HTERT RPE-1 (cell line): ENCODE measurements around the gene SND1.

Source experiments
- in situ Hi-C: fragments of 300-500 bp; cut with MboI; formaldehyde crosslinking; loops from 4 replicates; pipeline ENCODE4 v1.14.3; 2020; ENCODE audit warnings: low sequenced_read_pairs

Gene SND1

DNA sequence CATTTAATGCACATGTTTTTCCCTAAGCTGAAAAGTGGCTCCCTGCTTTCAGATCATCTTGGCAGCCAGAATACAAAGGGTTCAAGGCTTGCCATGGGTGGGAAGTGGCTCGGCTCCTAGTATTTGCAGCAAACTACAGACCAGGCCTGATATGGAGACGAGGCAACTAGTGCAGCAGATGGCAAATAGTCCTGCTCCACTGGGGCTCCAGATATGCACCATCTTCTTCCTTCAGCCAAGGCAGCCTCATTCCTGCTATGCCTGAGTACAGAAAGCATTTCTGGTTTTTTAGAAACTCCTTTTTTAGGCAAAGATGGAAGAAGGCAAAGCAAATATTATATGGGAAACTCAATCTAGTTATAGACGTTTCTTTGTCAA is 355.3 kb downstream of the SND1 start:
- in situ Hi-C loops: no loop called here

DNA sequence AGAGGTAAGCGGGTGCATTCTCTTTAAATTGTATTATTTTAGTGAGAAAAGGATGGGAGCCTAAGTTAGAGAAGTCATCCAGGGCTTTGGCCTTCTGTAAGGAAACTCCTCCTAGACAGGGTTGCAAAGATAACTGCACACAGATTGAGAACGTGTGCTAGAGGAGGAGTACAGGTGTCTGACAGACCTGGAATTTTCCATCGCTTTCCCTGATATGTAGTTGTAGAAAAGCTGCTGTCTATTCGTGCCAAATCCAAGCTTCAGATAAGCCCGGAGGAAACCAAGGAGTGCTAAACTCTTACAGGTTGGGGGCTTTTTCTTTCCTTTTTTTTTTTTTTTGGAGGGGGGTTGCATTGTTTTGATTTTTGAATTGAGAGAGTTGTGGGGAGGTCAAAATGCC is 356.1 kb downstream of the SND1 start:
- in situ Hi-C loops: no loop called here

DNA sequence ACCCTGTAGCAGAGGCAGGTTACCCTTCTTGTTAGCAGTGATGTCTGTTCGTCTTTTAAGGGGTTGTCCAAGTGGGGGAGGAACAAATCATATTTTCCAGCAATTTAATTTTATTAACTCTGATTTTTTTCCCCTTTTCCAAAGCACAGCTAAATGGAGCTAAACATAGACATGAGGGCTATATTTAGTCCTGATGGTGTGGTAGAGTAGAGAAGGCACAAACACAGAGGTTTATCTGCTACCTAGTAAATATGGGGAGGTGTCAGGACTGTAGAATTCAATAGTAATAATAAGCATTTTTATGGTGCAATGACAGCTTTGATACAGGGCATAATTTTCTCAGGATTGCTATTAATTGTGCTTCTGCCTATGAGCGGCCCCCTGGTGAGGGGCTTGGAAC is 356.8 kb downstream of the SND1 start:
- in situ Hi-C loops: no loop called here

DNA sequence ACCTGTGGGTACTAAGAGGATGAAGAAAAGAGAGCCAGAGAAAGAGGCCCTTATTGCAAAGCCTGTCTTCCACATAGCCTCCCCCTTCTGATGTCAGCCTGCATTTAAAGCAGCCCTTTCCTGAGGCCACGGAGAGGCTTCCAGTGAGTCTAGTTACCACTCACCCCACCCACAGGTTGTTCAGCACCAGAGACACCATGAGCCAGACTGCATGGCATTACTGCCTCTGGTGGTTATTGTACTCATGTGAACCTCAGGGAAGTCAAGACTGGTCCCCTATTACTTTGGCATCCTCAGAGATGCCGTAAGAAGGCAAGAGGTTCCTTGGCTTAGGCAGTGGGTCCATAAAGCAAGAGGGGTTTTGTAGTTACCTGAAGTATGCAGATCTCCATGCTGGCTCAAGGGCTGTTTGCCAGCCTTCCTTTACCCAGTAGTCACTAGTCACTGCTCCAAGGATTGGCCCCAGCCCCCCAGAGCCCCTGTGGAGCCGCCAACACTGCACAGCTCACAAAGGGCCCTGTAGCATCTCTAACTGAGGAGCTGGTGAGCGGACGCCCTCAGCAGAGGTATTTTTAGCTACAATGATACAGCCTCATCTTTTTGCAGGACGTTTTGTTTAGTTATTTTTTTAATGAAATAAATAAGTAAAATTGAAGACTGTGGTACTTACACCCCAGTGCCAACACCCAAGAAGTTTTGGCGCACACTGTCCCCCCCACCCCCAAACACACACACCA is 358.6 kb downstream of the SND1 start:
- in situ Hi-C loops: no loop called here

DNA sequence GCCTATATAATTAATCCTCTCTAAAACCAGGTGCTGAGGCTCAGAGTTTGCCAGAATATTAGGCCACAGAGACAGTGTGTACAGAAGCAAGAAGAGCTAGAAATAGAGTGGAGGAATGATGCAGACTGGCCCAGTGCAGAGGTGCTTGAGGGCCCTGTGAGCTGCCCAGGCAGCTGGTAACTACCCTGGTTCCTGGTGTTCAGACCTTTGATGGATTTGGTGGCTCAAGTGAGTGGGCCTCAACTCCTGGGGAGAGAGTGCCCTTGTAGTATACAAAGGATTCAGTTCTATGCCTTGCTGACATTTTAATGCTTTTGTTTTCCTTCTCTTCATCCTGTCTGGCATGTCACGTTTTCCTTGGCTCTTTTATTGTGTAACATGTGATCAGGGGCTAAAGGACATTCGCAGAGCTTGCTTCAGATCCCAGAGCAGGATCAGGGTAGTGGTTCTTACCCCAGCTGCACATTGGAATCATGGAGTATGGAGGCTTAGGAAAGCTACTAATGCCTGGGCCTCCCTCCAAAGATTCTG is 359.2 kb downstream of the SND1 start:
- in situ Hi-C loops: no loop called here

DNA sequence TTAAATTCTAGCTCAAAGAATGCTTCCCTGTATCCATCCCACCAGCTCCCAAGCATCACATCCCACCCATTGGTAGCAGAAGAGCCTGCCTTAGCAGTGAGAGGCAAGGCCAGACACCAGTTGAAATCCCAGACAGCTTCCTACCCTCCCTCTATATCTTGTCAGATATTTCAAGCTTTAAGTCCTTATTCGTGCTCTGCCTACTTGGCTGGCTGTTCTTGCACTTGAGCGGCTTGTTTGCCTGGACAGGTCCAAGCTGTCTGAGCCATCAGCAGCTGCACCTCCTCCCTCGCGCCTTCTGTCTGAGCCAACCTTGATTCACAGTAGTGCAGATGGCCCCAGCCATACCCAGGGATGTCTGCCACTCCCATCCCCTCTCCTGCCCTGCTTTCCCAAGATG is 362.8 kb downstream of the SND1 start:
- in situ Hi-C loops: no loop called here

DNA sequence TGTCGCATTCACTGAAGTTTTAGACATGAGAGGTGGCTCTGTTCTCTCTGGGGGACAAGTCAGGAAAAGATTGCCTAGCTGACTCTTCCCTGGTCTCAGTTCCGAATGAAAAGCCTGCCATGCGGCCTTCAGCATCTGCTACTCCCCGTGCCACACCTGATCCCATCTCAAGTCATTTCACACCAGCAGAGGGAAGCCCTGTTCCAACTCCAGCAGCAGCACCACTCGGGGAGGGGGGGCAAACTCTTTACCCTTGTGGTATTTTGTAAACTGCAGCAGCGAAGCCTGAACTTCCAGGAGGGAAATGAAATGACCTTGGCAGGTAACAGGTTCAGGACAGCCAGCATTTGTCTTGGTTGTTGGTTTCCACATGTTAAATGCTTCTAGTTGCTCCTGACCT is 365.5 kb downstream of the SND1 start:
- in situ Hi-C loops: no loop called here

DNA sequence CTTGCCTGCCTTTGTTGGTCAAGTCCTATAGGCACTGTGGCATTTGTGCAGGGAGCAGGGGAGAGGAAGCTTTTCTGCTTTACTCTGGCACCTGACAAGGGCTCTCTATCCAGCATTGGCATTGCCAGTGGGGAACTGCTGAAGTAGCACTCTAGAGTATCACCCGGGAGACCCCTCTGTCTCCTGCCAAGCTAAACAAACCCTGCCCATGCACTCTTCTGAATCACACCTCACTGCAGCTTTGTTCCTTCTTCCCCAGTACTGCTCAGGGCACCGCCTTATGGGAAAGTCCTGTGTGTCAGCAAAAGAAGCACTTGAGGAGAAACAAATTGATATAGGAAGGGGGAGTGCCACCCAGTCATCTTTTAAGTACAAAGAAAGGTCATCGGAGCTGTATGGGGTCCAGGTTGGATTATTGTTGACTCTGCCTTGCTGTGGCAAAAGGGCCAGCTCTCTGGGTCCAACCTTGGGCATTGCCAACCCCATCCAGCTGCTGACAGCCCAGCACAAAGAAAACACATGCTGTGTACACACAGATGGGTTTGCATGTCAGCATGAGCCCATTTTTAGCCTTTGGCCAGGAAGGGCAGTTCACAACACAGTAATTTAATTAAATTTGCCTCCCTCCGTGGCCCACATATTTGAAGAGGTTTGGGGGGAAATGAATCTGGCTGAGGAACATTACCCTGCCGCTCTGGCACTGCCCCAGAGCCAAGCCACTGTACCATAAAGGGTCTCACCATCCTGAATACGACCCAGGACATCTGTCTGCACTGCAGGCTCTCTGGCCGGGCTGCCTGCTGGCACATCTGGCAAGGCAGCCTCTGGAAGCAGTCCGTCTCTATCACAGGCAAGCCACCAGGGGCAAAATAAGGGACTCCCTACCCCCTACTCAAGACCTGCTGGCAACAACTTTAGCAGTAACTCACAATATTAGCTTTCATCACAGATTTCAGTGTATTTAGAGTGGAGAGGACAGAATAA is 366.2 kb downstream of the SND1 start:
- in situ Hi-C loops: no loop called here

DNA sequence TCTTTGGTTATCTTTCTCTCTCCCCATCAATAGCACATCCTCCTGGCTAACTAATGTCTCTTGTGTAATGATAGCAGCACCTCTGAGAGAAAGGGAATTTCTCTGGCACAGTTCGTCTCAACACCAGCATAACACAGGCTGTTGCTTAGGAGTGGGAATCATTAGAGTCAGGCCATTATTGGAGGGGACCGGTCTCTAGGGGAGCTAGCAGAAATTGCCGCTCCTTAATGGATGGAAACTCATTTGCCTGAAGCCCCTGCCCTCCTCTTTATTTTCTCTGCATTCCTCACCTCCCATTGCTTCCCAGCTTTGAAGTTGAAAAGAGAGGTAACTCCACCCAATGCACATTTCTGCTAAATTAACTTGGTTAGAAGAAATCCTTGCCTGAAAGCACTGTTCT is 367.3 kb downstream of the SND1 start:
- in situ Hi-C loops: no loop called here

DNA sequence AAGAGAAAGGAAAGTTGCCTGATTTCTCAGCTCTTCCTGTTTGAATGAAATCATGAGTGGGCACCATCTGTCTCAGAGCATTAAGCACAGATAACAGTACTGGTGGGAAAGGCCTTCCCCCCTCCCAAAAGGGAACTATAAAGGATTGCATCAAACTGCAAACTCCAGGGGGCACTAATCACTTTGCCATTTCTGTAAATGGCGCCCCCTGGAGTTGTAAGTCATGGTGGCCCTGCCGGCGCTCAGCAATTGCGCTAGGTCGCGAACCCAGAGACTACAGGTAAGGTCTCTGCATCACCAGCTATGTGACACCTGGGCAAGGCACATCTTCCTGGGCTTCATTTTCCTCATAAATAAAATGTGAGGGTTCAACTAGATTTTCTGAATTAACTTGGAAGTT is 368.2 kb downstream of the SND1 start:
- in situ Hi-C loops: no loop called here

DNA sequence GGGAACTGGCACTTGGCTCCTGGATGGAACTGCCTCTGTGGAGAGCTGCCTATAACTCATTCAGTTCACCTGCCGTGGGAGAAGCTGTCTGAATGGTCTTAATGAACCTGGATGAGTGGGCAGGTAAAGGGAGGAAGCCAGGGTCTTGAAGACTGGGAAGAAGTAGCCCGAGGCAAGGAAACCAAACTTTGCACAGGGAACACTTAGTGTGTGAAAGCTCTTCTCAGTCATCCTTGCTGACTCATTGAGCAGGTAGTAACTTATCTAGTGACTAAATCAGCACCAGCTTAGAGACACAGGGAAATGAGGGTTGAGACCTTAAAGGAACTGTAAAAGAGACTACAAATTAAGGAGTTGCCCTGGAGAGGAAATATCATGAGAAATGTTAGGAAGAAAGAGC is 369.4 kb downstream of the SND1 start:
- in situ Hi-C loops: no loop called here

DNA sequence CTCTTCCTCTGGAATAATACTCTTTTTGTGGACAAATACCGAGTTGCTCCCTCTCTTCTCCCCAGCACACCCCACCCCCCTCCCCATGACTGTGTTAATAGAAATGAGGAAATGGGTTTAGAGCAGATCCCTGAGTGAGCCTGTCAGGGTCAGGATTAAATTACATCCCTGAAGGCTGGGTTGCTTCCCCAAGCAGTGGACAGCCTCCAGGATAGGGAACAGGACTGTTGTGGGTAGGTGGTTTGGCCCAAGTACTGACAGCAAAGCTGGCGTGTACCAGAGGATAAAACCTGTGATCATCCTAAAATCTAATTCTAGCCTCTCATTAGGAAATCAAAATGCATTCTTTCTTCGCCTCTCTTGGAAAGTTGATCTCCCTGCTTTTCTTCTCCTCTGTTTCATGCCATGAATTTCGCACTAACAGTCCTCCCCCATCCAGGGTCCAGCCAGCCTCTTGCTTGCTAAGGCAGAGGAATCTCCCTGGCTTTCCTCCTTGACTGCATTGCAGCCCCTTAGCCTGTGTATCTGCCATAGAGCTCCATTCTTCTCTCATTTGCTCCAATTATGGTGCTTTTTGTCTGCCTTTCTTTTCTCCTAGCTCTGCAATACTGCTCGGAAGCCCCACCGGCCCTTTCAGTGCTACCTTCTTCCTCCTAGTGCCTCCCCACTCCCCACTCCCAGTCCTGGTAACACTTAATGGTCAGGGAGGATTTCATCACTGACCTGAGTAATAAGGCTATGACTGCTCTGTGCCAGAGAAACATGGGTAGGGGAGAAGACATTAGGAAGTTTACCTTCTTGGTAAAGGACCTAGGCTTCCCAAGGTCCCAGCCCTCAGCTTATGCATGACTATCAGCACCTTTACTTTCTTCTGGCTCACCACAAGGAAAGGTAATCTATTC is 370.9 kb downstream of the SND1 start:
- in situ Hi-C loops: no loop called here

DNA sequence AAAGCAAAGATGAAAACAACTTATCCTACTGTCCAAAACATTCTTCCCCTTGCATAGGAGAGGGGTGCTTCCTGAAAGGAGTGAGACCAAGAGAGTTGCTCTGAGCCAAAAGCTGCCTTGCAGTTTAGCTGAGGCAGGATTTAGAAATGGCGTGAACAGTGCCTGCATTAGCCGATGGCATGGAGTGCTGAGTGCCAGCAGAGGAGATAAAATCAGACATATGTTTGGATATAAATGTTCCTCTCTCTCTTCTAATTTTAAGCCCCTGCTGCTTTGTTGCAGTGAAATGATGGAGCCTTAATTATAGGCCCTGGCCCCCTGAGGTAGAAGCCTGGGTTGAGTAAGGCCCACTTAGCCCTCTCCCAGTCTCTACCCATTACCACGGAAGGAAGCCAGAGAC is 372.2 kb downstream of the SND1 start:
- in situ Hi-C loops: no loop called here

DNA sequence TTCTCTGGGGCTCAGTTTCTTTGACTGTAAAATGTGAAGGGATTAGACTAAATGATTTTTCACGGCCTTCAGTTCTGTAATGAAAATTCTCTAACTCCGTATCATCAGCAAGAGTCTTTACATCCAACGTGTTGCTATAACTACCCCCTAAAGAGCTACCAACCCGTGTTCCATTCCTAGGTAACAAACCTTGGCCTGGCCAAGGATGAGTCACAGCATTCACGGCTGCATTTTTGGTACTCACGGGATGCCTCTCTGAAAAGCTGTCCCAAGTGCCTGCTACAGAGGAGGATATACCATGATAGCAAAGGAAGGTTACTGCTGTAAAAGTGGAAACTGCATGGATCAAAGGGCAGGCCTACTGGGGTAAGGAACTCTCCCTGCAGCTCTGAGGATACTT is 373.4 kb downstream of the SND1 start:
- in situ Hi-C loops: no loop called here

DNA sequence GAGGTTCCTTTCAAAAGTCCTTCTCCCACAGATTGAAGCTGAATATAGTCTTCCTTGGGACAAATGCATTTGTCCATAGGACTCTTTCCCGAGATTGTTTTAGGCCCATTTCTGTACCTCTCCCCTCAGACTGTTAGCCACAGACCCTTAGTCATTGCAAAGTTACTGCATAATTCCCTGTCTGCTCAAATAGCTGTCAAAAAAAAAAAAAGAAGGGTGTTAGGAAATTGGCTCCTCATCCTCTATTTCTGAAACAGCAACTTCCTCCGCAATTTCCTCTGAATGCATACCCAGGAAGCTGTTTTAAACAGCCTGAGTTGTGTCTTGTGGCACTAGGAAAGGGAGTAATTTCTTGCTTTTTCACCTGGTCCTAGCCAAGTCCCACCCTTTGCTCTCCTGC is 373.8 kb downstream of the SND1 start:
- in situ Hi-C loops: no loop called here

DNA sequence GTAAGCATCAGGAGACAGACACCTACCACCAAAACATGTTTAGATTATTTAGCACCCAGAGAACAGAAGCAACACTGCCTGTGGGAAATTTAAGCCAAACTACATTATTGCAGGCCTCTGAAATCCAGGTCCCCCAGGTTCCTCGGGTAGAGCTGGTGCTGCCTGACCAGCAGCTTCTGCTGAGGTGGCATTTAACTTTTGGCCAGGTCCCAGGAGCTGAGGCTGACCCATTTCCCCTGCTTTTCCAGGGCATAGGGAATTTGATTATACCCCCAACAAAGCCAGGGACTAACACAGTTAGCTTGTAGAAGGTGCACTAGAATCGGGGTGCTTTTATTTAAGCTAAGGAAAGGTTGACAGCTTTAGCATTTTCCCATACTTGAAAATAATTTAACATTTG is 374.6 kb downstream of the SND1 start:
- in situ Hi-C loops: no loop called here

DNA sequence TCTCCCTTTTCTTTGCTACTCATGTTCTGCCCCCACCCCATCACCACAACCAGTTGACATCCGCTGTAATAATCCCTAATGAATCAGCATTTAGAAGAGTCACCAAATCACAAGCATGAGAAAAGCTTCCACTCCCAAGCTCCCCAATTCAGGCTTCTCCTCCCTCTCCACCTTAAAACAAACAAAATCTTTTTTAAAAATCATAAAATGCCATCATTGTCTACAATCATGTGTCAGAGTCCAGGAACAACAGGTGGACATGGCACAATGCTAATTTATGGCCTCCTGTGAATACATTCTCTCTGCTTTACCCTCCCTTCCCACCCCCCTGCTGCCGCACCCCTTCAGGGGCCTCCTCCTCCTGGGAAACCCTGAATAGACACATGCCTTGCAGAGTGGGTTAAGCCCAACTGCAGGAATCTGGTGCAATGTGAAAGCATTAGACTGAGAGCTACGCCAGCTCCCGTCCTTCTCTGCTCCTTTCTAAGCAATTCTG is 375.5 kb downstream of the SND1 start:
- in situ Hi-C loops: no loop called here

DNA sequence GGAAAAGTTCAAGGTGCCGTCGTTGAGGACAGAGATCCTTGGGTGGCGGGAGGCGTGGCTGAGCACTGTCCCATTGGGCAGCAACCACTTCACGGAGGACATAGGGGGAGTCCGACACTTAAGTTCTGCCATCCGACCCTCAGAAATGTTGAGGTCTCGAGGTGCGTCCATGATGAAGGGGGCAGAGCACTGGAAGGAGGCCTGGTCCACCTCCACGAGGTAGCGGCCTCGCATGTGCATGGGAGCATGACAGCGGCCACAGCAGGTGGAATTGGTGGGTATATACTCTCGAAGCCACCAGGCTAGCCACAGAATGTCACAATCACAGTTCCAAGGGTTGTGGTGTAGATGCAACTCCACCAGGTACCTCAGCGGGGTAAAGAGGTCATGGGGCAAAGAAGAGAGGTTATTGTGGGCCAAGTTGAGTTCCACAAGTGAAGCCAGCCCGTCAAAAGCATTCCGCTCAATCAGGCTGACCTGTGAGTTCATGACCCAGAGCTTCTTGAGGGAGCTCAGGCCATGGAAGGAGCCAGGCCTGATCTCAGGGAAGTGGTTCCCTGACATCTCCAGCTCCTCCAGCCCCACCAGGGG is 377.5 kb downstream of the SND1 start:
- in situ Hi-C loops: no loop called here

DNA sequence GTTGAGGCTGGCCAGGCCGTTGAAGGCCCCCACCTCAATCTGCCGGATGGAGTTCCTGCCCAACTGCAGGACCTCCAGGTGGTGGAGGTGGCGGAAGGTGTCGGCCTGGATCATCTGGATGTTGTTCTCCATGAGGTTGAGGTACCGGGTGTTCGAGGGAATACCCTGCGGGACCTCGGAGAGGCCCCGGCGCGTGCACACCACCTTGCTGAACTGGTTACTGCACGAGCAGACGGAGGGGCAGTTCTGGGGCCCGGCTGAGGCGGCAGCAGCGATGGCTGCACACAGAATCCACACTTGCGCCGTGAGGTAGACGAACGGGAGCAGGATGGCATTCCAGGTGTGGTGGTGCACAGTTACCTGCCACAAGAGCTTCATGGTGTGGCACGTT is 378.3 kb downstream of the SND1 start:
- in situ Hi-C loops: no loop called here
